ENCODE data around the gene IL17REL. TPM values are rescaled to one million over a fixed set of nuclear protein-coding genes. Genes with fewer than 3 reads are reported as not detected.

Gene IL17REL
- total RNA-seq, 1 donor from 2014 or later: 0.10 TPM

DNA sequence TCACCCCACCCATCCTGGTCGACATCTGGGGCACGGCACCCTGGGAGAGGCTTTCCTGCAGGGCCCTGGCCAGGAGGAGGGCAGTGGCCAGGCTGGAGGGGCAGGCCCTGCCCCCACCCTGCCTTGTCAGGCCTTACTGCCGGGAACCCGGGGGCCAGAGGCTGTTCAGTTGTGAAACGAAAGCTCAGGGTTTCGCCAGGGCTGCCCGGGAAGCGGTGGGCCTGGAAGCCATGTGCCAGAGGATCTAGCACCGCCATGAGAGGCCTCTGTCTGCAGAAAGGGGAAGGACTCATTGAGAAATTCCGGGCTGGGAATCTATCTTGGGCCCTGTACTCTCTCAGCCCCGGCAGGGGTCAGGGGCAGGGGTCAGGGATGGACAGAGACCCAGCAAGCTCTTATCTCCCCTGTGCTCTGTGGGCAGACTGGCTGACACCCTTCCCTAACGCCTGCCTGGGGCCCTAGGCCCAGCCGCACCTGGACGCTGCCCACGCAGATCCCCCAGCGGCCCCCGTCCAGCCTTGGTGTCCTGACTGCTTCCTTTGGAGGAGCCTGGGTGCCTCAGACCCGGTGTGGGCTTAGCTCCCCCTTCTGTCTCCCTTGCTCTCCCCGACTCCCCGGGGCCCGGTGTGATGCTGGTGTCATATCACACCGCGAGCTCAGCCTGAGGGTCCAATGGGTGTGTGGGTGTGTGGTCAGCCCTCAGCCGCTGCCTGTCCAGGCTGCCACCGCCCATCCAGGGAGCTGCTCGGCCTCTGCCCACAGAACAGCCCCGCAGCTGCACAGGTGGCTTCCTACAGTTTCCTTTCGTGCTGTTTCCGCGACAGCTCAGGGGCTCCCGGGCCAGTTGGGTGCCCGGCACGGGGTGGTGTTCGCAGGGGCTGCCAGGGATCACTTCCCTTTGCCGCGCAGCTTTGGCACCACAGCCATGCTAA lies 45.5 kb downstream of the IL17REL start:
- Mint-ChIP-seq H3K9me3 (no peaks in the 10 kb centered on the region), H3K27ac (peak overlapping the region; percentile 79)
- DNase-seq (ENCODE audit: extremely low spot score, unreplicated experiment): no peak

DNA sequence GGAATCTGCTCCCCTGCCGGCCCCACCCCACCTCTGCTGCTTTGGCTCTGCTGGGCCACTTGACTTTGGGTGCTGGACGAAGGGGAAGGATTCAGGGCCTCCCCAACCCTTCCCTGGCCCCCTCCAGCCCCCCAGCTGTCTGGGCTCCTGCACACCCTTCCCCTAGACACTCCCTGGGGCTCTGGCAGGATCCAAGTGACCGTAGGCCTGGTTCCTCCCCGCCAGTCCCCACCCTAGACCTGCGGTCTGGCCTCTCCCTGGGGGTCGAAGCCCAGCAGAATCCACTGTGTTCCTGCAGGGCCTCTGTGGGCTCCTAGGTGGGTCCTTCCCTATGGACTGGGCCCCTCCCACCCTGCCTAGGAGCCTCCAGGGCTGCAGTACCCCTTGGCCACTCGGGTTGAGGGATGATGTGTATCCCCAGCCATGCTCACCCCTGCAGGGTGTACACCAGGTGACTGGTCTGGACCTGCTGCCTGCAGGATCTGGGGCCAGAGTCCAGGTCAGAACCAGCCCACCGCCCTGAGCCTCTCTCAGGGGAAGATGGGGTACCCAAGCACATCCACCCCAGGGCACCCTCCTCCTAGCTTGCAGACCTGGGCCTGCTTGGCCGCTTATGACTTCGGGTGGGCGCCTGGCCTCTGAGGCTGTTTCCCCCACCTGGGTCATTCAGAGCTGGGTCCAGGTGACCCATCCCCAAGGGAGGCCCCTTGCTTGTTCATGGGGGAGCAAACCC lies 46.4 kb downstream of the IL17REL start:
- TF ChIP-seq, protein P1, sequence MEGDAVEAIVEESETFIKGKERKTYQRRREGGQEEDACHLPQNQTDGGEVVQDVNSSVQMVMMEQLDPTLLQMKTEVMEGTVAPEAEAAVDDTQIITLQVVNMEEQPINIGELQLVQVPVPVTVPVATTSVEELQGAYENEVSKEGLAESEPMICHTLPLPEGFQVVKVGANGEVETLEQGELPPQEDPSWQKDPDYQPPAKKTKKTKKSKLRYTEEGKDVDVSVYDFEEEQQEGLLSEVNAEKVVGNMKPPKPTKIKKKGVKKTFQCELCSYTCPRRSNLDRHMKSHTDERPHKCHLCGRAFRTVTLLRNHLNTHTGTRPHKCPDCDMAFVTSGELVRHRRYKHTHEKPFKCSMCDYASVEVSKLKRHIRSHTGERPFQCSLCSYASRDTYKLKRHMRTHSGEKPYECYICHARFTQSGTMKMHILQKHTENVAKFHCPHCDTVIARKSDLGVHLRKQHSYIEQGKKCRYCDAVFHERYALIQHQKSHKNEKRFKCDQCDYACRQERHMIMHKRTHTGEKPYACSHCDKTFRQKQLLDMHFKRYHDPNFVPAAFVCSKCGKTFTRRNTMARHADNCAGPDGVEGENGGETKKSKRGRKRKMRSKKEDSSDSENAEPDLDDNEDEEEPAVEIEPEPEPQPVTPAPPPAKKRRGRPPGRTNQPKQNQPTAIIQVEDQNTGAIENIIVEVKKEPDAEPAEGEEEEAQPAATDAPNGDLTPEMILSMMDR (conservative IDR thresholded peaks at IDR 0.05): no peak
- Mint-ChIP-seq H3K27me3 (peaks cover 7% of the 10 kb centered on the region), H3K9me3 (no peaks in the 10 kb centered on the region), H3K36me3 (peaks cover 5% of the 10 kb centered on the region), H3K27ac (peak overlapping the region; percentile 55), H3K4me1 (ENCODE audit: unreplicated experiment) (peaks cover 8% of the 10 kb centered on the region), H3K4me3 (no peak overlapping the region)
- no peak for DNase-seq (ENCODE audit: extremely low spot score, unreplicated experiment)

More for the DNA sequence above, 45.5 kb downstream of the IL17REL start:
- Mint-ChIP-seq H3K4me1 (ENCODE audit: unreplicated experiment) (peaks cover 8% of the 10 kb centered on the region), H3K36me3 (peaks cover 5% of the 10 kb centered on the region), H3K27me3 (peaks cover 7% of the 10 kb centered on the region), H3K4me3 (no peak overlapping the region)
- TF ChIP-seq, protein P1 (conservative IDR thresholded peaks at IDR 0.05): no peak

GRCh38 chr22:49965091-49966040 lies 47.2 kb downstream of the IL17REL start:
- H3K27ac Mint-ChIP-seq: no peak overlapping the region
- peaks cover 5% of the 10 kb centered on the region for H3K36me3 Mint-ChIP-seq
- no peak for DNase-seq (ENCODE audit: extremely low spot score, unreplicated experiment)
- no peak overlapping the region for H3K4me3 Mint-ChIP-seq
- TF ChIP-seq, protein P1 (conservative IDR thresholded peaks at IDR 0.05): no peak
- peaks cover 4% of the 10 kb centered on the region for H3K4me1 Mint-ChIP-seq (ENCODE audit: unreplicated experiment)
- peaks cover under 1% of the 10 kb centered on the region for H3K27me3 Mint-ChIP-seq
- no peaks in the 10 kb centered on the region for H3K9me3 Mint-ChIP-seq

DNA sequence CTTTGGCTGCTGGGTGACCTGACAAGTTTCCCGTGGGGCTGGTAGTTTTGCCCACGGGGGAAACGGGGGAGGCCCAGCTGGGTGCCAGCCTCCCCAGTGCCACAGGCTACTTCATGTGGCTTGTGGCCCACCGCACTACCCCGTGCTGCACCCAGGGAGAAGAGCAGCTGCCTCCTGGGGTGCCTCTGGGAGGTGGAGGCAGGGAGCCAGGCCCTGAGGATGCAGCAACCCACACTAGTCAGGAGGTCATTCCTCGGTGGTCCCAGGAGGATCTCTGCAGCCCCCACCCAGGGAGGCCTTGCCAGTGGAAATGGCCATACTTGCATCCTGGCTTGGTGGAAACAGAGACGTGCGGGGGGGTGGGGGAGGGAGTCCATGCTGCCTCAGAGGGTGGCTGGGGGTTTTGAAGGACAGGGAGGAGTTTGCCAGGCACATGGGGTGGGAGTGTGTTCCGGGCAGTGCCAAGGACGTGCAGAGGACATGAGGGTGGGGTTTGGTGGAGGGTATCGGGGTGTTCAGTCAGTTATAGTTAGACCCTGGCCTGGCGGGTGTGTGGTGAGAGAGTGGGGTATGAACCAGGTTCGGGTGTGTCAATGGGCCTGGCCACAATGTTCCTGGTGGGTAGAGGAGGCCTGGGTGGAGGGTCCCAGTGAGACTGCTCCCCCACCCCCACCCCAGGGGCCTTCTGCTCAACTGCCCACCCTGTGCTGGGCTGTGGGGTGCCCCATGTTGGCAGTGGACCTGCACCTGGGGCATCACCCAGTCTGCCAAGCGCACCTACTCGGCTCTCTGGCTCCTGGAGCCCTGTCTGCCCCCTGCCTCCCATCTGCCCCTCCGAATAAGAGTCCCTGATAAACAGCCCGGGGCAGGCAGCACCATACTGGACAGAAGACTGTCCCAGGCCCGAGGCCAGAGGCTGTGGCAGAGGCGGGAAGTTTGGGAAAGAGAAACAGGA lies 48.2 kb downstream of the IL17REL start:
- Mint-ChIP-seq H3K27me3 (no peaks in the 10 kb centered on the region), H3K4me1 (ENCODE audit: unreplicated experiment) (peaks cover 4% of the 10 kb centered on the region), H3K9me3 (no peaks in the 10 kb centered on the region), H3K36me3 (peaks cover 5% of the 10 kb centered on the region), H3K27ac (peak overlapping the region; percentile 68), H3K4me3 (peak overlapping the region; percentile 76)
- TF ChIP-seq, protein P1 (conservative IDR thresholded peaks at IDR 0.05): no peak
- DNase-seq (ENCODE audit: extremely low spot score, unreplicated experiment): no peak

Measured in type B pancreatic cell (in vitro differentiated cells).